Measurements from ENCODE around the gene ZNF316. TPM values are rescaled to one million over a fixed set of nuclear protein-coding genes. Genes with fewer than 3 reads are reported as not detected.

Gene ZNF316
- total and polyA plus RNA-seq, 4 donors, result 20.9 to 38.5 (median 24.0) TPM

Other genes starting within 250 kb of the ZNF316 start
- gene DAGLB, start 189.4 kb upstream of the ZNF316 start, total RNA-seq, result 10 to 100 TPM; 22.6 to 43.3 TPM
- gene DAGLB, start 189.4 kb upstream of the ZNF316 start, polyA plus RNA-seq, result 10 to 100 TPM; 13.9 to 16.3 TPM
- gene KDELR2, start 153.2 kb upstream of the ZNF316 start, total RNA-seq, result 100 to 1,000 TPM in 1 of 2 donors, 10 to 100 TPM in 1; 97.4 to 161 TPM
- 100 to 1,000 TPM in 1 of 2 donors, 10 to 100 TPM in 1; 84.3 to 103 TPM for gene KDELR2, start 153.2 kb upstream of the ZNF316 start, polyA plus RNA-seq
- gene GRID2IP, start 85.9 kb upstream of the ZNF316 start, total RNA-seq, result under 1 TPM; 0.77 to 0.80 TPM
- gene GRID2IP, start 85.9 kb upstream of the ZNF316 start, polyA plus RNA-seq, result under 1 TPM; 0.16 to 0.23 TPM
- gene ZDHHC4, start 59.9 kb upstream of the ZNF316 start, total RNA-seq, result 10 to 100 TPM; 57.3 to 79.6 TPM
- gene ZDHHC4, start 59.9 kb upstream of the ZNF316 start, polyA plus RNA-seq, result 10 to 100 TPM; 44.1 to 46.4 TPM
- 10 to 100 TPM; 24.7 to 34.5 TPM for gene INTS15, start 47.3 kb upstream of the ZNF316 start, total RNA-seq
- 10 to 100 TPM; 13.8 to 20.2 TPM for gene INTS15, start 47.3 kb upstream of the ZNF316 start, polyA plus RNA-seq
- 1 to 10 TPM; 5.3 to 7.6 TPM for gene ZNF853, start 21.7 kb upstream of the ZNF316 start, total RNA-seq
- gene ZNF853, start 21.7 kb upstream of the ZNF316 start, polyA plus RNA-seq, result 1 to 10 TPM; 1.4 to 2.3 TPM
- gene ZNF12, start 69.6 kb downstream of the ZNF316 start, total RNA-seq, result 10 to 100 TPM; 22.6 to 36.5 TPM
- 1 to 10 TPM; 9.3 to 9.4 TPM for gene ZNF12, start 69.6 kb downstream of the ZNF316 start, polyA plus RNA-seq
- gene RSPH10B2, start 116.8 kb downstream of the ZNF316 start, total RNA-seq, result 1 to 10 TPM; 5.2 to 9.0 TPM
- gene RSPH10B2, start 116.8 kb downstream of the ZNF316 start, polyA plus RNA-seq, result 1 to 10 TPM; 1.4 to 3.8 TPM
- 10 to 100 TPM; 43.8 to 66.1 TPM for gene CCZ1B, start 189.0 kb downstream of the ZNF316 start, total RNA-seq
- 10 to 100 TPM; 19.5 to 46.5 TPM for gene CCZ1B, start 189.0 kb downstream of the ZNF316 start, polyA plus RNA-seq

Measured in lung (tissue), 4 donors.